ENCODE measurements around the gene AEBP1. TPM values are rescaled to one million over a fixed set of nuclear protein-coding genes. Genes with fewer than 3 reads are reported as not detected.

The AEBP1 gene
- total RNA-seq, 1 experiment from 2014 or later = 49.3 TPM

GRCh38 chr7:44066494-44067063, 37.6 kb upstream of the AEBP1 start:
- H4K8ac ChIP-seq (replicated peaks; ENCODE audit: insufficient read length, low read depth, low read length) = no peak overlapping the region
- no peak overlapping the region for H4K5ac ChIP-seq (ENCODE audit: insufficient read length, low read depth, low read length)
- H3K9me3 Mint-ChIP-seq = no peaks in the 10 kb centered on the region
- H2BK120ac ChIP-seq (ENCODE audit: low read depth, low read length, poor library complexity, severe bottlenecking) = no peak overlapping the region
- no peaks in the 10 kb centered on the region for H3K23me2 ChIP-seq (ENCODE audit: insufficient read length, low read depth, low read length, poor library complexity, severe bottlenecking)
- H3K4me3 Mint-ChIP-seq = no peak overlapping the region
- no peaks in the 10 kb centered on the region for H3K79me1 ChIP-seq (ENCODE audit: insufficient read depth, low read depth, low read length, poor library complexity, severe bottlenecking)
- no peak overlapping the region for H3K56ac ChIP-seq (ENCODE audit: insufficient read length, low read depth, low read length)
- no peak overlapping the region for H3K4me2 ChIP-seq (ENCODE audit: insufficient read depth, insufficient read length, low read length)
- peaks cover 10% of the 10 kb centered on the region; the same call in 1 of the 2 replicates for H3K4me1 ChIP-seq (ENCODE audit: insufficient read depth, low read length)
- peaks cover 0 to 2% (median 0%) of the 10 kb centered on the region in 3 experiments; a peak in 3 of 7 replicates for H3K36me3 Mint-ChIP-seq (ENCODE audit: insufficient read depth in 1 of 3, low read depth in 3 of 3)
- no CpG with 5 or more reads among the region's 7 CpGs for WGBS (ENCODE audit: extremely low coverage, insufficient read length, low lambda C conversion rate)
- H2BK5ac ChIP-seq (ENCODE audit: insufficient read length, low read length) = no peak overlapping the region
- no peak overlapping the region for H3K23ac ChIP-seq (ENCODE audit: insufficient read length, low read depth, low read length)
- H2AFZ ChIP-seq (ENCODE audit: low read length) = no peak overlapping the region
- no peak overlapping the region for H2BK20ac ChIP-seq (ENCODE audit: low read depth, low read length, poor library complexity, severe bottlenecking)
- no peaks in the 10 kb centered on the region for H3K9me3 ChIP-seq (ENCODE audit: control insufficient read depth, low read depth, low read length)
- TF ChIP-seq CTCF (conservative IDR thresholded peaks at IDR 0.05) = no peak
- peak; percentile 30 for DNase-seq
- H3K27ac Mint-ChIP-seq = no peak overlapping the region
- H3K9ac ChIP-seq (ENCODE audit: extremely low read depth, insufficient read length, low read length) = no peak overlapping the region
- H2BK15ac ChIP-seq (ENCODE audit: low read depth, low read length) = no peak overlapping the region
- no peaks in the 10 kb centered on the region for H3K79me2 ChIP-seq (ENCODE audit: insufficient read depth, low read length)
- no peak overlapping the region for H3T11ph ChIP-seq (ENCODE audit: low read length)
- no peak overlapping the region for H2BK12ac ChIP-seq (ENCODE audit: insufficient read length, low read depth, low read length)
- no peaks in the 10 kb centered on the region for H3K27me3 ChIP-seq (ENCODE audit: insufficient read depth, low read length)
- H3K27ac ChIP-seq (ENCODE audit: insufficient read length, low read depth, low read length) = no peak overlapping the region
- no peak overlapping the region for H4K91ac ChIP-seq (ENCODE audit: insufficient read length, low read depth, low read length)
- no peak overlapping the region for H3K14ac ChIP-seq (ENCODE audit: insufficient read depth, low read length)
- H3K4ac ChIP-seq (ENCODE audit: low read depth, low read length) = no peak overlapping the region
- H3K4me1 Mint-ChIP-seq = peaks cover 33 to 36% of the 10 kb centered on the region in 2 experiments
- no peak overlapping the region for H3K18ac ChIP-seq (ENCODE audit: insufficient read length, low read depth, low read length)
- peaks cover 37% of the 10 kb centered on the region for H3K27me3 Mint-ChIP-seq (ENCODE audit: low read depth)
- H2AK5ac ChIP-seq (ENCODE audit: insufficient read length, low read length) = no peak overlapping the region
- H4K20me1 ChIP-seq (ENCODE audit: control insufficient read depth, insufficient read depth, insufficient read length) = no peaks in the 10 kb centered on the region
